Esophagus muscularis mucosa (tissue), 4 donors: ENCODE measurements around the gene THBD. TPM values are rescaled to one million over a fixed set of nuclear protein-coding genes. Genes with fewer than 3 reads are reported as not detected.

Experiments
- DNase-seq: peaks from one replicate; pipeline ENCODE4 v3.0.0-alpha.2; 2017; ENCODE audit errors: extremely low spot score
- H3K27ac ChIP-seq, 4 donors: fragments of 200-600 bp; sonication (generic); replicated peaks in 1 of 4; 1 replicate in 3 of 4; 2 replicates in 1 of 4; pipeline ENCODE4 v1.5.1; 2016 to 2019; ENCODE audit warnings: mild to moderate bottlenecking in 1 of 4
- H3K27me3 ChIP-seq, 4 donors: fragments of 200-600 bp; sonication (generic); one replicate each; pipeline versions ENCODE4 v1.5.1 to v1.6.0; 2016 to 2019
- H3K36me3 ChIP-seq, 4 donors: fragments of 200-600 bp; sonication (generic); one replicate each; pipeline ENCODE4 v1.5.1; 2016 to 2019
- H3K4me1 ChIP-seq, 4 donors: fragments of 200-600 bp; sonication (generic); one replicate each; pipeline ENCODE4 v1.5.1; 2016 to 2019
- H3K4me3 ChIP-seq, 4 donors: fragments of 200-600 bp; sonication (generic); 1 replicate in 2 of 4; 2 replicates in 2 of 4; pipeline ENCODE4 v1.5.1; 2016 to 2019; ENCODE audit warnings: mild to moderate bottlenecking in 4 of 4, moderate library complexity in 1 of 4
- H3K9me3 ChIP-seq, 4 donors: fragments of 200-600 bp; sonication (generic); 1 replicate in 3 of 4; 2 replicates in 1 of 4; pipeline ENCODE4 v1.5.1; 2016 to 2019
- CTCF ChIP-seq, 3 experiments: fragments of 200-600 bp in 2 of 3; fragments of 450-650 bp in 1 of 3; sonication (generic) in 2 of 3; IDR thresholded peaks; one replicate each; pipeline ENCODE4 v1.5.1; 2017 to 2019; ENCODE audit warnings: antibody characterized with exemption in 3 of 3, mild to moderate bottlenecking in 2 of 3, moderate library complexity in 1 of 3
- EP300 ChIP-seq: sonication (generic); formaldehyde crosslinking; IDR thresholded peaks from one replicate; pipeline ENCODE4 v1.6.1; 2017; ENCODE audit warnings: antibody characterized with exemption
- POLR2A ChIP-seq: fragments of 450-650 bp; IDR thresholded peaks from one replicate; pipeline ENCODE4 v1.6.1; 2017; ENCODE audit warnings: antibody characterized with exemption, moderate library complexity, mild to moderate bottlenecking, low read depth
- POLR2AphosphoS5 ChIP-seq, 2 donors: sonication (generic); formaldehyde crosslinking; IDR thresholded peaks; one replicate each; pipeline ENCODE4 v1.6.1; 2017; ENCODE audit warnings: antibody characterized with exemption in 2 of 2
- WGBS: methylation state at CpG from one replicate; pipeline ENCODE4 v1.1.5; 2018; 5-methylcytosine and 5-hydroxymethylcytosine counted together
- intact Hi-C: fragments of 100-400 bp; cut with DNase I; formaldehyde crosslinking; loops from one replicate; pipeline ENCODE4 v1.15.1; 2023
- total RNA-seq, 4 donors: library from RNA; depleted of rRNA; stranded (reverse); fragments of >200 nt; gene quantifications; one replicate each; pipeline versions ENCODE4 v1.1.0 to v1.2.1, GENCODE V29; 2016

THBD gene
- total RNA-seq, 4 donors from 2014 or later: 22.4 to 206 (median 47.3) TPM

GRCh38 chr20:23003881-23004460 is 45.5 kb downstream of the THBD start:
- peaks cover 0 to 9% (median 0%) of the 10 kb centered on the region in 4 donors for H3K4me1 ChIP-seq
- H3K27ac ChIP-seq: no peak overlapping the region
- no peaks in the 10 kb centered on the region for H3K36me3 ChIP-seq
- H3K27me3 ChIP-seq: no peaks in the 10 kb centered on the region
- 81% methylated on average over 2 of the region's 2 CpGs for WGBS
- no peak overlapping the region for H3K4me3 ChIP-seq
- no peak for DNase-seq
- intact Hi-C loops: no loop called here
- H3K9me3 ChIP-seq: no peaks in the 10 kb centered on the region
- TF ChIP-seq POLR2AphosphoS5 (IDR thresholded peaks at IDR 0.05) (no peak), EP300 (no peak), POLR2A (no peak), CTCF (IDR thresholded peaks at IDR 0.05) (no peak)

GRCh38 chr20:23003077-23003635 is 46.3 kb downstream of the THBD start:
- Histone ChIP-seq H3K9me3 (no peaks in the 10 kb centered on the region), H3K27me3 (no peaks in the 10 kb centered on the region), H3K4me3 (no peak overlapping the region), H3K27ac (no peak overlapping the region), H3K36me3 (no peaks in the 10 kb centered on the region), H3K4me1 (peaks cover 0 to 9% (median 0%) of the 10 kb centered on the region in 4 donors)
- TF ChIP-seq CTCF (IDR thresholded peaks at IDR 0.05): no peak
- no peak for TF ChIP-seq POLR2AphosphoS5 (IDR thresholded peaks at IDR 0.05)
- no peak for TF ChIP-seq EP300
- no peak for TF ChIP-seq POLR2A
- intact Hi-C loops: no loop called here
- WGBS: 88% methylated on average over 1 of the region's 1 CpG
- no peak for DNase-seq

- H3K36me3 ChIP-seq: no peaks in the 10 kb centered on the region
- DNase-seq: no peak
- no peaks in the 10 kb centered on the region for H3K27me3 ChIP-seq
- no peaks in the 10 kb centered on the region for H3K9me3 ChIP-seq
- intact Hi-C loops: no loop called here
- H3K4me1 ChIP-seq: peaks cover 0 to 9% (median 0%) of the 10 kb centered on the region in 4 donors
- WGBS: 80% methylated on average over 1 of the region's 6 CpGs
- H3K4me3 ChIP-seq: no peak overlapping the region
- no peak overlapping the region for H3K27ac ChIP-seq
- no peak for TF ChIP-seq CTCF (IDR thresholded peaks at IDR 0.05)
- TF ChIP-seq POLR2AphosphoS5 (IDR thresholded peaks at IDR 0.05): no peak
- no peak for TF ChIP-seq POLR2A
- no peak for TF ChIP-seq EP300
These were observed 47.2 kb downstream of the THBD start for GRCh38 chr20:23002276-23002675.

- Histone ChIP-seq H3K27ac (no peak overlapping the region), H3K9me3 (no peaks in the 10 kb centered on the region), H3K36me3 (no peaks in the 10 kb centered on the region), H3K27me3 (no peaks in the 10 kb centered on the region), H3K4me3 (no peak overlapping the region), H3K4me1 (peaks cover 0 to 9% (median 0%) of the 10 kb centered on the region in 4 donors)
- DNase-seq: no peak
- TF ChIP-seq POLR2A: no peak
- TF ChIP-seq CTCF (IDR thresholded peaks at IDR 0.05): no peak
- no peak for TF ChIP-seq EP300
- TF ChIP-seq POLR2AphosphoS5 (IDR thresholded peaks at IDR 0.05): no peak
- WGBS: 79% methylated on average over 6 of the region's 6 CpGs
- intact Hi-C loops: no loop called here
These were observed 49.1 kb downstream of the THBD start for GRCh38 chr20:23000232-23000947.
